GM18517 (cell line): ENCODE results near the gene CACNA1G.

Experiments used
- ATAC-seq: cut with Tn5 transposase; IDR thresholded peaks from one replicate; pipeline ENCODE4 v1.9.1; 2021; ENCODE audit warnings: mild to moderate bottlenecking, moderate library complexity; ENCODE audit not compliant: unreplicated experiment

The CACNA1G gene

GRCh38 chr17:50665838-50666237, 105.3 kb downstream of the CACNA1G start:
- ATAC-seq: no peak

DNA sequence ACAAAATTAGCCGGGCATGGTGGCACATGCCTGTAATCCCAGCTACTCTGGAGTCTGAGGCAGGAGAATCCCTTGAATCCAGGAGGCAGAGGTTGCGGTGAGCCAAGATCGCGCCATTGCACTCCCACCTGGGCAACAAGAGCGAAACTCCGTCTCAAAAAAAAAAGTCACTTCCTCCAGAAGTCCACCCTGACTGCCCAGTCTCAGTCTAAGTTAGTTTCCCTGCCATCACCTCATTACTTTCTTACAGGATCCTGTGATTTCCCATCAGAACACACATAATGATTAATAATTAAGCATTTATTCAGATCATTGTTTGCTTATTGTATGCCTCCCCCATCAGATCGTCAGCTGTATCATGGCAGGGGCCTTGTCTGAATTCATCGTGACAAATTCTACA, 105.8 kb downstream of the CACNA1G start:
- no peak for ATAC-seq

DNA sequence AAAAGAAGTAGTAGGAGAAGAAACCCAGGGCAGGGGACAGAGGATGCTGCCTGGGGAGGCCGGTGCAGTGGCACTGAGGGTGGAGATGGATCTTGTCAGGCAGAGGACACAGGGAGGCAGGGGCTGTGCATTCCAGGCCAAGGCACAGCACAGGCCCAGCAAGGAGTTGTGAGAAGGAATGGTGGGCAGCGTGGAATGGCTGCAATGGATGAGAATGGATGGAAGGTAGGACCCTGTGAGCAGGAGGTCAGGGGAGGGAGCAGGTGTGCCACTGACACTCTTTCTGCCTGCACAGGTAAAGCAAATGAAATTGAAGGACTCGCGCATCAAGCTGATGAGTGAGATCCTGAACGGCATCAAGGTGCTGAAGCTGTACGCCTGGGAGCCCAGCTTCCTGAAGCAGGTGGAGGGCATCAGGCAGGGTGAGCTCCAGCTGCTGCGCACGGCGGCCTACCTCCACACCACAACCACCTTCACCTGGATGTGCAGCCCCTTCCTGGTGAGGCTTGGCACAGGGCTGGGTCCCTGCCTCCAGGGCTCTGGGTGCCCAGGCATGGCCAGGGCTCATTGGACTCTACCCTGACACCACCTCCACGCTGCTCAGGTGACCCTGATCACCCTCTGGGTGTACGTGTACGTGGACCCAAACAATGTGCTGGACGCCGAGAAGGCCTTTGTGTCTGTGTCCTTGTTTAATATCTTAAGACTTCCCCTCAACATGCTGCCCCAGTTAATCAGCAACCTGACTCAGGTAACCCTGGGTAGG, 106.9 kb downstream of the CACNA1G start:
- no peak for ATAC-seq

DNA sequence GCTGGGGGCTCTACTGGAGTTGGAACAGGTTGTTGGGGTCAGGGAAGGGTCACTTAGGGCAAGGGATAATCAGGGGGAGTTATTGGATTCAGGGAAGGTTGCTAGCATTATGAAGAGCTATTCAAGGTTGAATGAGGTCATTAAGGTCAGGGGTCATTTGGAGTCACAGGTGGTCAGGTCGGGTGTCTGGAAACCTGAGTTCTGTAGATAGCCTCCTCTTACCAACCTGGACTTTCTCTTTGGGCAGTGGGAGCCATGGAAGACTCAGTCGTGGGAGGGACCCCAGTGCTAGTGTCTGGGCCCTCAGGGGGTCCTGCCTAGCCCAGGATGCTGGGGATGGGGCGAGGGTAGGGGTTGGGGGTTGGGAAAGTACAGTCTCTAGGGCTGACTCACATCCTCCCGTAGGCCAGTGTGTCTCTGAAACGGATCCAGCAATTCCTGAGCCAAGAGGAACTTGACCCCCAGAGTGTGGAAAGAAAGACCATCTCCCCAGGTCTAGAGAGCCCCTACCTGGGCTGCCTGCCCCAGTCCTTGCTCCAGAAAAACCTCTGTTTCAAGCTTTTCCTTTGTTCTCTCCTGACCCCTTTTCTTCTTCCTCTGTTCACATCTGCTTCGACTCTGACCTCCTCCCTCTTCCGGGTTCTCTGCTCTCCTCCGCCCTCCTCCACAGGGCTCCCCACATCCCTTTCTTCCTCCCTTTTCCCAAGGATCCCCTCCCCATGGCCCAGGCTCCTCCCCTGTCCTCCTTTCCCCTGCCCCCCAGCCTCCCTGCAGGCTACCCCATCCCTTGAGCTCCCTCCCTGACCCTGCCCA, 107.7 kb downstream of the CACNA1G start:
- ATAC-seq: no peak

DNA sequence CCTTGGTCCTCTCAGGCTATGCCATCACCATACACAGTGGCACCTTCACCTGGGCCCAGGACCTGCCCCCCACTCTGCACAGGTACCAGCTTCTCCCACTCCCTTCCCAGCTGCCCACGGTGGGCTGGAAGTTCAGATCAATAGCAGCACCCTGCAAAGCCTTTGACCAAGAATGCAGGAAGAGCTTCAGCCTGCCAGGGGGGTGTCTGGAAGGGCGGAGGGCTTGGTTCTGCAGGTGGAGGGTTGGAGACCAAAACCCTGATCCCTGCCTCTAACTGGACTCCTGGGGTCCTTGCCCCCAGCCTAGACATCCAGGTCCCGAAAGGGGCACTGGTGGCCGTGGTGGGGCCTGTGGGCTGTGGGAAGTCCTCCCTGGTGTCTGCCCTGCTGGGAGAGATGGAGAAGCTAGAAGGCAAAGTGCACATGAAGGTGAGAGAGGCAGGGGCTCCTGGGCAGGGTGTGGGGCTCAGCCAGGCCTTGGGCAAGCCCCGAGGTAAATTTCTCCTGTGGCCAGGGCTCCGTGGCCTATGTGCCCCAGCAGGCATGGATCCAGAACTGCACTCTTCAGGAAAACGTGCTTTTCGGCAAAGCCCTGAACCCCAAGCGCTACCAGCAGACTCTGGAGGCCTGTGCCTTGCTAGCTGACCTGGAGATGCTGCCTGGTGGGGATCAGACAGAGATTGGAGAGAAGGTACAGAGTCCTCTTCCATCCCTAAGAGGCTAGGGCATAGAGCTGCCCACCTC, 108.5 kb downstream of the CACNA1G start:
- ATAC-seq: no peak

GRCh38 chr17:50672071-50672470, 111.6 kb downstream of the CACNA1G start:
- ATAC-seq: no peak

DNA sequence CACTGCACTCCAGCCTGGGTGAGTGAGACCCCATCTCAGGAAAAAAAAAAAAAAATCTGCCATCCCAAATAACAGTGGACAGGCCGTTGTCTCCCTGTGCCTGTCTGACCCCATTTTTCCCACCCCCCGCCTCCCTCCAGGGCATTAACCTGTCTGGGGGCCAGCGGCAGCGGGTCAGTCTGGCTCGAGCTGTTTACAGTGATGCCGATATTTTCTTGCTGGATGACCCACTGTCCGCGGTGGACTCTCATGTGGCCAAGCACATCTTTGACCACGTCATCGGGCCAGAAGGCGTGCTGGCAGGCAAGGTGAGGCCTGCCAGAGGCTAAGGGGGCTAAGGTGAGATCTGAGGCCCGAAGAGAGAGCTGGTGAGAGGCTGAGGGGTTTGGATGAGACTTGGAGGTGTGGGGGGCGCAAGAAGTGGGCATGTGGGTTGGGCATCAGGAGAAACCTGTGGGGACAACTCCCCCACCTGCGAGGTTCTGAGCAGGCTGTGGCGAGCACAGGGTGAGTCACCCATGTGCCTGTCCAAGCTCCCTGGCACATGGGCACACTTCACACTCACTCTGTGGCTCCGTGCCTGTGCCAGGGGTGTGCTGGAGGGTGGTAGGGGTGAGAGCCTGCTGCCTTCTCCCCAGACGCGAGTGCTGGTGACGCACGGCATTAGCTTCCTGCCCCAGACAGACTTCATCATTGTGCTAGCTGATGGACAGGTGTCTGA, 112.5 kb downstream of the CACNA1G start:
- ATAC-seq: no peak

DNA sequence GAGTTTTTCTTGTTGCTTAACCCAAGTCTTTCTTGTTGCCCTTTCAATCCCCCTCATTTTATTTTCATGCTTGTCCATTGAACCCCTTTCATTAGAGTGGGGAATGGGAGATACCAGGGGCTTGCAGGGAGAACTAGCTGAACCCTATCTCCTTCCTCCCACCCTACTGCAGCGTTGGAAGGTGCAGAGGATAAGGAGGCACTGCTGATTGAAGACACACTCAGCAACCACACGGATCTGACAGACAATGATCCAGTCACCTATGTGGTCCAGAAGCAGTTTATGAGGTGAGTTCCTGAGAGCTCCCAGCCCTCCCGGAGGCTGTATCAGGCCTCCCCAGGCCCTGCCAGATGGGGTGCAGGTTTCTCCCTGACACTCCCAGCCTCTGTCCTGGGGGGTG, 114.7 kb downstream of the CACNA1G start:
- no peak for ATAC-seq

DNA sequence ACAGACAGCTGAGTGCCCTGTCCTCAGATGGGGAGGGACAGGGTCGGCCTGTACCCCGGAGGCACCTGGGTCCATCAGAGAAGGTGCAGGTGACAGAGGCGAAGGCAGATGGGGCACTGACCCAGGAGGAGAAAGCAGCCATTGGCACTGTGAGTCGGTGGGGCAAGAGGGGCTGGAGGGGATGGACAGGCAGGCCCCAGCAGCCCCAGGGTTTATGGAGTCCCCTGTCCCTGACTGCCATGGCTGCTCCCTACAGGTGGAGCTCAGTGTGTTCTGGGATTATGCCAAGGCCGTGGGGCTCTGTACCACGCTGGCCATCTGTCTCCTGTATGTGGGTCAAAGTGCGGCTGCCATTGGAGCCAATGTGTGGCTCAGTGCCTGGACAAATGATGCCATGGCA, 115.1 kb downstream of the CACNA1G start:
- ATAC-seq: no peak

- no peak for ATAC-seq
Measured at GRCh38 chr17:50676065-50676975, 115.8 kb downstream of the CACNA1G start.
